Heart left ventricle (tissue), 16 donors: ENCODE results near the gene TBC1D22B. TPM values are rescaled to one million over a fixed set of nuclear protein-coding genes. Genes with fewer than 3 reads are reported as not detected.
A peak's percentile ranks its signal among the peaks of the same experiment; 100 is the strongest.

Experiments used
- ATAC-seq, 4 donors: fragments of 200-7000 bp; cut with Tn5 transposase; one replicate each; pipeline ENCODE4 v1.9.1; 2020 to 2022; ENCODE audit warnings: moderate library complexity in 4 of 4, mild to moderate bottlenecking in 3 of 4, moderate number of reproducible peaks in 1 of 4
- DNase-seq, 5 donors: peaks; one replicate each; pipeline ENCODE4 v3.0.0-alpha.2; 2020
- H3K27ac ChIP-seq, 12 donors: fragments of 200-600 bp; sonication (generic) in 4 of 12; one replicate each; pipeline versions ENCODE4 v1.5.0 to v1.8.0; 2016 to 2022; ENCODE audit warnings: mild to moderate bottlenecking in 2 of 12
- H3K27me3 ChIP-seq, 9 donors: fragments of 200-600 bp; sonication (generic) in 2 of 9; one replicate each; pipeline versions ENCODE4 v1.5.1 to v1.8.0; 2016 to 2022; ENCODE audit warnings: mild to moderate bottlenecking in 3 of 9
- H3K36me3 ChIP-seq, 9 donors: fragments of 200-600 bp; sonication (generic) in 2 of 9; one replicate each; pipeline versions ENCODE4 v1.5.0 to v1.8.0; 2018 to 2022; ENCODE audit warnings: mild to moderate bottlenecking in 2 of 9
- H3K4me1 ChIP-seq, 12 donors: fragments of 200-600 bp; sonication (generic) in 4 of 12; one replicate each; pipeline versions ENCODE4 v1.5.0 to v1.8.0; 2016 to 2022; ENCODE audit warnings: mild to moderate bottlenecking in 3 of 12
- H3K4me3 ChIP-seq, 12 donors: fragments of 200-600 bp; sonication (generic) in 4 of 12; one replicate each; pipeline versions ENCODE4 v1.5.0 to v1.8.0; 2017 to 2022; ENCODE audit warnings: mild to moderate bottlenecking in 9 of 12, moderate library complexity in 4 of 12
- H3K9me3 ChIP-seq, 12 donors: fragments of 200-600 bp; sonication (generic) in 4 of 12; one replicate each; pipeline versions ENCODE4 v1.5.0 to v1.8.0; 2016 to 2022; ENCODE audit warnings: mild to moderate bottlenecking in 1 of 12
- POLR2A ChIP-seq, 2 donors: fragments of 450-650 bp; IDR thresholded peaks; one replicate each; pipeline ENCODE4 v1.6.1; 2017; ENCODE audit warnings: antibody characterized with exemption in 2 of 2, mild to moderate bottlenecking in 2 of 2, moderate library complexity in 2 of 2
- WGBS, 4 donors: extraction: QIAGEN DNeasy Blood & Tissue Kit in 2 of 4; methylation state at CpG; one replicate each; pipeline versions ENCODE4 v1.1.5 to v1.1.7; 2013 to 2018; 5-methylcytosine and 5-hydroxymethylcytosine counted together
- intact Hi-C, 10 donors: fragments of 100-400 bp; cut with DNase I; formaldehyde crosslinking; loops; one replicate each; pipeline versions ENCODE4 v1.11.1 to v1.14.2; 2022
- polyA plus RNA-seq, 2 donors: library from polyadenylated mRNA; stranded (reverse); fragments of 200-250 nt; gene quantifications; one replicate each; pipeline ENCODE4 v1.2.3, GENCODE V29; 2013
- total RNA-seq, 9 donors: library from RNA; depleted of rRNA in 2 of 9; stranded (reverse); fragments of >200 nt in 2 of 9; fragmentation: NEBNext Ultra II Directional in 3 of 9; extraction: Animal tissue kit (Norgen Biotek cat#: 25700) in 3 of 9; gene quantifications; one replicate each; pipeline versions ENCODE4 v1.1.0 to v1.2.4, GENCODE V29; 2016 to 2023
- TF ChIP-seq, protein P1 (sequence below), 12 donors: fragments of 200-600 bp; sonication (generic) in 4 of 12; IDR thresholded peaks; one replicate each; pipeline versions ENCODE4 v1.5.0 to v1.8.0; 2018 to 2022; ENCODE audit warnings: antibody characterized with exemption in 12 of 12, mild to moderate bottlenecking in 5 of 12
- donor health status: ischemic (EF 13 %, LVEDD 7.1; RV severe dilation, severe dysfunction).
- donor health status: healthy with polysubstance abuse.
- donor health status: DM: no; HTN: yes; CAD: no.
- donor health status: DM: no; HTN: no; CAD: no.
- donor health status: ischemic (EF 25% LVEDD 6.9; RV normal size, moderate dysfunction).
- donor health status: ischemic (EF 25% LVEDD 5.7; RV mildly dilated, moderate dysfunction).
- donor health status: healthy.
- donor health status: DM: yes; HTN: yes; CAD: no.
- donor health status: ischemic (EF 35%, LVEDD 5.7; RV mildly dilated, moderate dysfunction).
- donor health status: nonischemic (EF 11% LVEDD 7.7; RV severe dilation, severe dysfunction).
- donor health status: DM: yes; HTN: yes; CAD: no.
- donor health status: PGD.
- donor health status: ischemic (EF 29% LVEDD 5.4; RV normal size, mild dysfunction).
- donor health status: nonischemic (EF 23%, LVEDD 6.1; RV moderate dilation, normal function).

Gene TBC1D22B
- total and polyA plus RNA-seq, 11 donors, result 3.1 to 10.7 (median 7.3) TPM

DNA sequence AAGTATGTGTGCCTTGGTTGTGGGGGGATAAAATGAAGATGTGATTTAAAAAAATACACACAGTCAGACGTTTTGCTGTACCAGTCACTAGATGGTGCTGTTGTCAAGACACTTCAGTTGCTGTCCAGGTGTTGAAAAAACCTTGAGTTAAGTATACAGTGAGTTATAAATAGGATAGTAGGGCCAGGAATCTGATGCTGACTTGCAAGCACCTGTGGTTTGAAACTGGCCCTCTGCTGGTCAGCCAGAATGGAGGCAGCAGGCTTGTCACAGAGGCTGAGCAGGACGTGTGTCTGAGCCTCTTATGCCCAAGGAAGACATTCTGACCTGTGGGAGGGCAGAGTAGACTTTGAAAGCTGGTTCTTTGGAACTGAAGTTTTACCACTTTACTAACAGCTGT, 124.0 kb downstream of the TBC1D22B start:
- no peaks in the 10 kb centered on the region for H3K4me1 ChIP-seq
- TF ChIP-seq, protein P1, sequence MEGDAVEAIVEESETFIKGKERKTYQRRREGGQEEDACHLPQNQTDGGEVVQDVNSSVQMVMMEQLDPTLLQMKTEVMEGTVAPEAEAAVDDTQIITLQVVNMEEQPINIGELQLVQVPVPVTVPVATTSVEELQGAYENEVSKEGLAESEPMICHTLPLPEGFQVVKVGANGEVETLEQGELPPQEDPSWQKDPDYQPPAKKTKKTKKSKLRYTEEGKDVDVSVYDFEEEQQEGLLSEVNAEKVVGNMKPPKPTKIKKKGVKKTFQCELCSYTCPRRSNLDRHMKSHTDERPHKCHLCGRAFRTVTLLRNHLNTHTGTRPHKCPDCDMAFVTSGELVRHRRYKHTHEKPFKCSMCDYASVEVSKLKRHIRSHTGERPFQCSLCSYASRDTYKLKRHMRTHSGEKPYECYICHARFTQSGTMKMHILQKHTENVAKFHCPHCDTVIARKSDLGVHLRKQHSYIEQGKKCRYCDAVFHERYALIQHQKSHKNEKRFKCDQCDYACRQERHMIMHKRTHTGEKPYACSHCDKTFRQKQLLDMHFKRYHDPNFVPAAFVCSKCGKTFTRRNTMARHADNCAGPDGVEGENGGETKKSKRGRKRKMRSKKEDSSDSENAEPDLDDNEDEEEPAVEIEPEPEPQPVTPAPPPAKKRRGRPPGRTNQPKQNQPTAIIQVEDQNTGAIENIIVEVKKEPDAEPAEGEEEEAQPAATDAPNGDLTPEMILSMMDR (IDR thresholded peaks at IDR 0.05), result peak; percentile 38 to 68 (median 54)
- no peak for TF ChIP-seq POLR2A (IDR thresholded peaks at IDR 0.05)
- peaks cover 0 to 92% (median 60%) of the 10 kb centered on the region in 9 donors for H3K36me3 ChIP-seq
- no peaks in the 10 kb centered on the region for H3K9me3 ChIP-seq
- H3K27me3 ChIP-seq, result no peaks in the 10 kb centered on the region
- no peak overlapping the region for H3K4me3 ChIP-seq
- DNase-seq (no peak), ATAC-seq (peak in 3 of 4 donors; percentile 45 to 62 (median 53))
- no peak overlapping the region for H3K27ac ChIP-seq
- 3 to 50% (median 37%) methylated on average over 1 to 2 of the region's 2 CpGs for WGBS, 4 donors
- intact Hi-C loops, result loop anchor here (1.0 to 10.0 kb wide), 7 partner anchors 73 to 313 kb away; partner anchors contain the start of gene MDGA1 (in 3 of the 10)

Other genes with a start within 250 kb of the TBC1D22B start
- gene PIM1, start 87.6 kb upstream of the TBC1D22B start, total RNA-seq, result 10 to 100 TPM in 6 of 9 donors, 1 to 10 TPM in 3; 7.0 to 81.8 (median 16.0) TPM
- gene PIM1, start 87.6 kb upstream of the TBC1D22B start, polyA plus RNA-seq, result 10 to 100 TPM in 1 of 2 donors, 1 to 10 TPM in 1; 8.2 to 23.1 TPM
- 1 to 10 TPM in 2 of 9 donors, under 1 TPM in 4, not detected in 3; 0.23 to 2.1 (median 0.75) TPM for gene TMEM217, start 372 bp downstream of the TBC1D22B start, total RNA-seq
- under 1 TPM; 0.15 to 0.73 TPM for gene TMEM217, start 372 bp downstream of the TBC1D22B start, polyA plus RNA-seq
- gene RNF8, start 96.2 kb downstream of the TBC1D22B start, total RNA-seq, result 10 to 100 TPM; 10.3 to 20.6 (median 15.9) TPM
- gene RNF8, start 96.2 kb downstream of the TBC1D22B start, polyA plus RNA-seq, result 10 to 100 TPM; 10.5 to 18.8 TPM
- gene CMTR1, start 175.4 kb downstream of the TBC1D22B start, total RNA-seq, result 10 to 100 TPM; 23.1 to 40.7 (median 31.9) TPM
- 10 to 100 TPM; 16.3 to 19.2 TPM for gene CMTR1, start 175.4 kb downstream of the TBC1D22B start, polyA plus RNA-seq
- 10 to 100 TPM; 17.6 to 53.7 (median 25.2) TPM for gene CCDC167, start 242.1 kb downstream of the TBC1D22B start, total RNA-seq
- 10 to 100 TPM; 44.2 to 76.7 TPM for gene CCDC167, start 242.1 kb downstream of the TBC1D22B start, polyA plus RNA-seq